ENCODE results near the gene GPR158.

The GPR158 gene

GRCh38 chr10:25604591-25604990 is 429.8 kb downstream of the GPR158 start:
- no peak for DNase-seq

GRCh38 chr10:25614652-25615051 is 439.9 kb downstream of the GPR158 start:
- DNase-seq: no peak

- no peak for DNase-seq
These were observed 441.1 kb downstream of the GPR158 start for GRCh38 chr10:25615926-25616325.

- DNase-seq: no peak
These were observed 442.2 kb downstream of the GPR158 start for GRCh38 chr10:25616903-25617592.

GRCh38 chr10:25627606-25628005 is 452.8 kb downstream of the GPR158 start:
- no peak for DNase-seq

GRCh38 chr10:25629333-25629732 is 454.5 kb downstream of the GPR158 start:
- no peak for DNase-seq

GRCh38 chr10:25631471-25631870 is 456.7 kb downstream of the GPR158 start:
- no peak for DNase-seq

- no peak for DNase-seq
These were observed 458.0 kb downstream of the GPR158 start for GRCh38 chr10:25632802-25633201.

GRCh38 chr10:25633542-25633941 is 458.7 kb downstream of the GPR158 start:
- DNase-seq: no peak

- no peak for DNase-seq
These were observed 464.8 kb downstream of the GPR158 start for GRCh38 chr10:25639646-25640045.

- no peak for DNase-seq
These were observed 466.8 kb downstream of the GPR158 start for GRCh38 chr10:25641595-25641994.

- no peak for DNase-seq
These were observed 467.9 kb downstream of the GPR158 start for GRCh38 chr10:25642721-25643120.

GRCh38 chr10:25646371-25646770 is 471.6 kb downstream of the GPR158 start:
- no peak for DNase-seq

- DNase-seq: no peak
These were observed 476.7 kb downstream of the GPR158 start for GRCh38 chr10:25651534-25651933.

All from fibroblast of skin of right quadriceps (primary cell).